Chondrocyte (in vitro differentiated cells): ENCODE data around the gene UBE4B. TPM values are rescaled to one million over a fixed set of nuclear protein-coding genes. Genes with fewer than 3 reads are reported as not detected.

Experiments
- DNase-seq: peaks from one replicate; pipeline ENCODE4 v3.0.0; 2021; ENCODE audit warnings: mixed read lengths, low spot score
- H3K27ac Mint-ChIP-seq: one replicate; pipeline ENCODE4 v1.8.0; 2021; ENCODE audit warnings: mild to moderate bottlenecking, moderate library complexity, mixed read lengths; ENCODE audit not compliant: unreplicated experiment
- H3K27me3 Mint-ChIP-seq: 2 replicates; pipeline ENCODE4 v1.8.0; 2021; ENCODE audit warnings: low read depth, mixed read lengths
- H3K36me3 Mint-ChIP-seq: 2 replicates; pipeline ENCODE4 v1.8.0; 2021; ENCODE audit warnings: low read depth, mixed read lengths
- H3K4me1 Mint-ChIP-seq: 2 replicates; pipeline ENCODE4 v1.8.0; 2021; ENCODE audit warnings: low read depth, mild to moderate bottlenecking, mixed read lengths
- H3K4me3 Mint-ChIP-seq: one replicate; pipeline ENCODE4 v1.8.0; 2021; ENCODE audit warnings: mild to moderate bottlenecking, moderate library complexity, mixed read lengths; ENCODE audit not compliant: unreplicated experiment
- H3K9me3 Mint-ChIP-seq: 2 replicates; pipeline ENCODE4 v1.8.0; 2021; ENCODE audit warnings: low read depth, mixed read lengths
- total RNA-seq: library from RNA; stranded (reverse); gene quantifications from 3 replicates; pipeline ENCODE4 v1.2.1, GENCODE V29; 2021
- TF ChIP-seq, protein P1 (sequence below): fragments of 200-600 bp; sonication (generic); IDR thresholded peaks from 2 replicates; pipeline ENCODE4 v1.5.0; 2021; ENCODE audit warnings: antibody characterized with exemption, mild to moderate bottlenecking, moderate library complexity

Gene UBE4B
- total RNA-seq, 1 donor from 2014 or later = 47.1 TPM

DNA sequence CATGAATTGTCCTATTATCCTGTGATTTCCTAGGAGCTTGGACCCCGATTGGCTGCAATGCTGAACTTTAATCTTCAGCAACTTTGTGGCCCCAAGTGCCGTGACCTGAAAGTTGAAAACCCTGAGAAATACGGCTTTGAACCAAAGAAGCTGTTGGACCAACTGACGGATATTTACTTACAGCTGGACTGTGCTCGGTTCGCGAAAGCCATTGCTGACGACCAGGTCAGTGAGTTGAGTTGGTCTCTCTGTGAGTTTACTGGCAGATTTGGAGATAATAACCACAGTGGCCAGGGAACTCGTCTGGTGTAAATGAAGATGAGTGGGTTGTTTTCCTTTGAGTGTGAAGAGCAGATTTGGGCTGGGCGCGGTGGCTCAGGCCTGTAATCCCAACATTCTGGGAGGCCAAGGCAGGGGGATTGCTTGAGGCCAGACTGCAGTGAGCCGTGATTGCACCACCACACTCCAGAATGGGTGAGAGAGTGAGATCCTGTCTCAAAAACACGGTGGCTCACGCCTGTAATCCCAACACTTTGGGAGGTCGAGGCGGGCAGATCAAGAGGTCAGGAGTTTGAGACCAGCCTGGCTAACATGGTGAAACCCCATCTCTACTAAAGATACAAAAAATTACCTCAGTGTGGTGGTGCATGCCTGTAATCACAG is 138.5 kb downstream of the UBE4B start:
- Mint-ChIP-seq H3K27ac (no peak overlapping the region), H3K27me3 (no peaks in the 10 kb centered on the region), H3K36me3 (peaks cover 37% of the 10 kb centered on the region), H3K9me3 (peaks cover 6% of the 10 kb centered on the region), H3K4me3 (no peak overlapping the region), H3K4me1 (no peaks in the 10 kb centered on the region)
- DNase-seq = no peak
- TF ChIP-seq, protein P1, sequence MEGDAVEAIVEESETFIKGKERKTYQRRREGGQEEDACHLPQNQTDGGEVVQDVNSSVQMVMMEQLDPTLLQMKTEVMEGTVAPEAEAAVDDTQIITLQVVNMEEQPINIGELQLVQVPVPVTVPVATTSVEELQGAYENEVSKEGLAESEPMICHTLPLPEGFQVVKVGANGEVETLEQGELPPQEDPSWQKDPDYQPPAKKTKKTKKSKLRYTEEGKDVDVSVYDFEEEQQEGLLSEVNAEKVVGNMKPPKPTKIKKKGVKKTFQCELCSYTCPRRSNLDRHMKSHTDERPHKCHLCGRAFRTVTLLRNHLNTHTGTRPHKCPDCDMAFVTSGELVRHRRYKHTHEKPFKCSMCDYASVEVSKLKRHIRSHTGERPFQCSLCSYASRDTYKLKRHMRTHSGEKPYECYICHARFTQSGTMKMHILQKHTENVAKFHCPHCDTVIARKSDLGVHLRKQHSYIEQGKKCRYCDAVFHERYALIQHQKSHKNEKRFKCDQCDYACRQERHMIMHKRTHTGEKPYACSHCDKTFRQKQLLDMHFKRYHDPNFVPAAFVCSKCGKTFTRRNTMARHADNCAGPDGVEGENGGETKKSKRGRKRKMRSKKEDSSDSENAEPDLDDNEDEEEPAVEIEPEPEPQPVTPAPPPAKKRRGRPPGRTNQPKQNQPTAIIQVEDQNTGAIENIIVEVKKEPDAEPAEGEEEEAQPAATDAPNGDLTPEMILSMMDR = no peak

DNA sequence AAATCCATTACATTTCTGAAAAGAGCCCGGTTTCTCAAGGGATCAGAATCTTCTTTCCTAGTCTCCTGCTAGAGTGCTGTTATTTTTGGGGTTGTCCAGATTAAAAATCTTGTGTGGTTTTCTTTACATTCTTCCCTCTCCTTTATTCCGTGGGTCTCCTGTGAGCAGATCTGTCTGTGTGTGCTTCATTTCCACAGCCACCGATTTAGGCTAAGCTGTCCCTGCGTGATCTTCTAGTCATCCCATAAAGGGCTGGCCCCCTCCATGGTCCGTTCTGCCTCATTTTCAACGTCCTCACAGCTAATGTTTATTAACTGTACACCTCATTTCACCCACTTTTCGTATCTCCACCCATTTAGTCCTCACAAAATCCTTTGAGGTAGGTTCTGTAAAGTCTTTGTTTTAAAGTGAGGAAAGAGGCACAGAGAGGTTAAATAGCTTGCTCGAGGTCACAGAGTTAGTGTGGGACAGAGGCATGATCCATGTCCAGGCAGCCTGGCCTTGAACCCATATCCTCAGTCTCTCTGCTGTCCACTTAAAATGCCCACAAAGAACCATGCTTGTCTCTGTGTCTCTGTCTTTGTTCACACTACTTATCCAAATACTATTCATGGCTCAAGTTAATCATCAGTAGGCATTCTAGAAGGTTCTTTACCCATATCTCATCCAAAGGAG is 139.4 kb downstream of the UBE4B start:
- peaks cover 40% of the 10 kb centered on the region for H3K36me3 Mint-ChIP-seq
- TF ChIP-seq, protein P1 = no peak
- H3K4me3 Mint-ChIP-seq = no peak overlapping the region
- no peak overlapping the region for H3K27ac Mint-ChIP-seq
- DNase-seq = no peak
- no peaks in the 10 kb centered on the region for H3K27me3 Mint-ChIP-seq
- H3K9me3 Mint-ChIP-seq = peaks cover 6% of the 10 kb centered on the region
- H3K4me1 Mint-ChIP-seq = no peaks in the 10 kb centered on the region

DNA sequence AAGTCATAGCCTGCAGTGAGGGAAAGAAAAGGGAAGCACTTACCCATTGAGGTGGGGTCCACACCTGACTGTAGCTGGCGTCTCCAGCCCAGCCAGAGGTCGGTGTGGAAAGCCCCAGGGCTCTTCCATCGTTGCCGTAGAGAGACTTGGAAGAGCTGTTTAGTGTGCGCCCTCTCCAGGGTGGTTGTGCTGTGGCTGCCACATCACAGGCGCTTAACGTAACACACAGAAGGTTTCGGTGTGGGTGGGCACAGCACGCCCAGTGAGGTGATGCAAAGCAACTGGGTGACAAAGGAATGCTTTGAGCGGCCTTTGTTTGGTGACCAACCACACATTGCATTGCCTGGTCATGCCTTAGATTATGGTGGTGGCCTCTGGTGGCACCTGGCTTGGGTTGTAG is 140.8 kb downstream of the UBE4B start:
- peaks cover 36% of the 10 kb centered on the region for H3K36me3 Mint-ChIP-seq
- no peak overlapping the region for H3K27ac Mint-ChIP-seq
- no peaks in the 10 kb centered on the region for H3K27me3 Mint-ChIP-seq
- DNase-seq = no peak
- H3K4me1 Mint-ChIP-seq = peaks cover 2% of the 10 kb centered on the region
- TF ChIP-seq, protein P1 = no peak
- H3K4me3 Mint-ChIP-seq = no peak overlapping the region
- H3K9me3 Mint-ChIP-seq = peaks cover 6% of the 10 kb centered on the region

DNA sequence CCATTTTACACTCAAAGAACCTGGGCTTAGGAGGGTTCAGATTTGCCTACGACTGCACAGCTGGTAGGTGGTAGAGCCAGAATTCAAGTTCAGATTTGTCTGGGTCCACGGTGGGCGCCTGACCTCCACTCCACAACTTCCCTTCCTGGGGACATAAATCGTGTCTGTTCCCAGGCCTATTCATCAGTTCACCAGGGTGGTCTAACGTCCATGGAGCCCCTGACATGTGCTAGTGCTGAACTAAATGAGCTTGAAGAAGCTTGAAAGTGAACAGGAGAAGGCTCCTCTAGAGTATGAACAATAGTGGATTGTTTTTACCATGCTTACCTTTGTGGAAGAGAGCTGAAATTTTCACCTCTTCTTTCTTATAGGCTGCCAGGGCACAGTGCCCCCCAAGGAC is 145.1 kb downstream of the UBE4B start:
- TF ChIP-seq, protein P1 = no peak
- Mint-ChIP-seq H3K36me3 (peaks cover 37% of the 10 kb centered on the region), H3K27me3 (no peaks in the 10 kb centered on the region), H3K9me3 (peaks cover 6% of the 10 kb centered on the region), H3K4me1 (peaks cover 5% of the 10 kb centered on the region), H3K4me3 (no peak overlapping the region), H3K27ac (no peak overlapping the region)
- DNase-seq = no peak

DNA sequence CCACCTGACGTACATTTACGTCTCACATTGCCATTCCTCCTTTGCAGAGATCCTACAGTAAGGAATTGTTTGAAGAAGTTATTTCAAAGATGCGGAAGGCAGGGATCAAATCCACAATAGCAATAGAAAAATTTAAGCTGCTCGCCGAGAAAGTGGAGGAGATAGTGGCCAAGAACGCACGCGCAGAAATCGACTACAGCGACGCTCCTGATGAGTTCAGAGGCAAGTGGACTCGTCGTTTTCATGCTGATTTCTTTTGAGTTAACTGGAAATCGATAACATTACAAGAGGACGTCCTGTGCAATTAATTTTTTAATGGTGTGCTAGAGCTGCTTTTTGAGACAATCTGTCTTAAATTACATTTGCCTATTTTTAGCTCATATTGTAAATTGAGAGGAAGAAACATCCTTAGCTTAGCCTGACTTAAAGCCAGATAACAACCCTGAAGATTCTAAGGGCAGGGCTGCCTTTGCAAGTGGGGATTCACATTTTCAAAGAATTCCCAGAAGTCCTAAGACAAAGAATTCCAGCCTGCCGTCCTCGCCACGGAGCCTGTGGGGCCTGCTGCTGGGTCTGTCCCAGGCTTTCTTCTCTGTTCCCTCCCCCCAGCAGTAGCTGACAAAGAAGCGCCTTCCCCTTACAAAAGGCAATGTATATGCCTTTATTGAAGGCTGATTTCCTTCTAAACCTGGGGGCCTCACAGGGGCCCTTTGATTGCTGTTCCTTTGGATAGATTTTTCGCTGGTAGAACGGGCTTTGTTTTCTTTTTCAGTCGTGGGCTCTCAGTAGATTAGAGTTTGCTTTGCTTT is 146.0 kb downstream of the UBE4B start:
- H3K9me3 Mint-ChIP-seq = peaks cover 6% of the 10 kb centered on the region
- no peak for DNase-seq
- H3K27me3 Mint-ChIP-seq = no peaks in the 10 kb centered on the region
- H3K4me1 Mint-ChIP-seq = peaks cover 5% of the 10 kb centered on the region
- H3K4me3 Mint-ChIP-seq = no peak overlapping the region
- TF ChIP-seq, protein P1 = no peak
- no peak overlapping the region for H3K27ac Mint-ChIP-seq
- peaks cover 37% of the 10 kb centered on the region for H3K36me3 Mint-ChIP-seq
